Psoas muscle (tissue), 8 donors: ENCODE measurements around the gene PHACTR4. TPM values are rescaled to one million over a fixed set of nuclear protein-coding genes. Genes with fewer than 3 reads are reported as not detected.

Experiments used
- ATAC-seq, 4 donors: fragments of 200-7000 bp; cut with Tn5 transposase; one replicate each; pipeline ENCODE4 v1.9.1; 2020; ENCODE audit warnings: moderate library complexity in 3 of 4, mild to moderate bottlenecking in 2 of 4
- DNase-seq, 2 donors: peaks; one replicate each; pipeline ENCODE4 v3.0.0-alpha.2; 2020
- H3K27ac ChIP-seq: fragments of 200-600 bp; one replicate; pipeline ENCODE4 v1.8.0; 2022
- H3K27me3 ChIP-seq, 3 donors: fragments of 200-600 bp in 1 of 3; one replicate each; pipeline versions ENCODE4 v1.6.1 to v1.8.0; 2013 to 2022; ENCODE audit warnings: low read length in 2 of 3, mild to moderate bottlenecking in 2 of 3, moderate library complexity in 1 of 3; ENCODE audit not compliant: insufficient read depth in 3 of 3
- H3K36me3 ChIP-seq, 2 donors: fragments of 200-600 bp in 1 of 2; one replicate each; pipeline versions ENCODE4 v1.6.1 to v1.8.0; 2013 to 2022; ENCODE audit warnings: low read depth in 1 of 2, mild to moderate bottlenecking in 1 of 2, moderate library complexity in 1 of 2; ENCODE audit not compliant: insufficient read depth in 1 of 2
- H3K4me1 ChIP-seq: fragments of 200-600 bp; one replicate; pipeline ENCODE4 v1.8.0; 2022
- H3K4me3 ChIP-seq: fragments of 200-600 bp; one replicate; pipeline ENCODE4 v1.8.0; 2022; ENCODE audit warnings: mild to moderate bottlenecking
- H3K9me3 ChIP-seq: fragments of 200-600 bp; one replicate; pipeline ENCODE4 v1.8.0; 2022
- CTCF ChIP-seq: fragments of 200-600 bp; IDR thresholded peaks from one replicate; pipeline ENCODE4 v1.8.0; 2022; ENCODE audit warnings: antibody characterized with exemption
- WGBS, 3 donors: extraction: QIAGEN DNeasy Blood & Tissue Kit; methylation state at CpG; one replicate each; pipeline versions ENCODE4 v1.1.6 to v1.1.7; 2013; 5-methylcytosine and 5-hydroxymethylcytosine counted together
- intact Hi-C, 2 donors: fragments of 100-400 bp; cut with DNase I; formaldehyde crosslinking; loops; one replicate each; pipeline versions ENCODE4 v1.11.0 to v1.14.2; 2022
- polyA plus RNA-seq, 3 donors: library from polyadenylated mRNA; stranded (reverse); fragments of 200-250 nt; gene quantifications; one replicate each; pipeline ENCODE4 v1.2.3, GENCODE V29; 2013
- total RNA-seq, 4 donors: library from RNA; stranded (reverse); fragmentation: NEBNext Ultra II Directional in 2 of 4; extraction: Animal tissue kit (Norgen Biotek cat#: 25700) in 2 of 4; gene quantifications; one replicate each; pipeline versions ENCODE4 v1.2.1 to v1.2.4, GENCODE V29; 2021 to 2023
- donor health status: healthy with polysubstance abuse.
- donor health status: DM: no; HTN: no; CAD: no; lungs with moderate emphysema.
- donor health status: Bipolar disorder and iron deficiency.
- donor health status: healthy.
- donor health status: DM: yes; HTN: yes; CAD: no.
- donor health status: DM: no; HTN: no; CAD: no.
- donor health status: DM: no; HTN: no; CAD: no.
- donor health status: DM: yes; HTN: yes; CAD: no.

Gene PHACTR4
- total and polyA plus RNA-seq, 7 donors = 11.7 to 41.8 (median 25.1) TPM

- WGBS, 3 donors = 88 to 96% (median 95%) methylated on average over 2 of the region's 2 CpGs
- Histone ChIP-seq H3K27me3 (no peaks in the 10 kb centered on the region), H3K36me3 (peaks cover 11 to 99% of the 10 kb centered on the region in 2 donors), H3K4me3 (no peak overlapping the region), H3K4me1 (no peaks in the 10 kb centered on the region), H3K9me3 (no peaks in the 10 kb centered on the region), H3K27ac (no peak overlapping the region)
- intact Hi-C loops = no loop called here
- no peak for DNase-seq
- TF ChIP-seq CTCF = no peak
- ATAC-seq = no peak
Observed at GRCh38 chr1:28482702-28483101, 113.2 kb downstream of the PHACTR4 start.

GRCh38 chr1:28494737-28495136 lies 125.2 kb downstream of the PHACTR4 start:
- no peaks in the 10 kb centered on the region for H3K9me3 ChIP-seq
- ATAC-seq (no peak), DNase-seq (no peak)
- intact Hi-C loops = loop anchor here in 1 of 2 donors (10.0 kb wide), 1 partner anchor 230 kb away; no protein-coding TSS in a partner anchor
- no peaks in the 10 kb centered on the region for H3K4me1 ChIP-seq
- H3K27ac ChIP-seq = no peak overlapping the region
- TF ChIP-seq CTCF = no peak
- H3K36me3 ChIP-seq = peaks cover 19 to 94% of the 10 kb centered on the region in 2 donors
- H3K4me3 ChIP-seq = no peak overlapping the region
- WGBS, 3 donors = 91 to 96% (median 92%) methylated on average over 1 of the region's 1 CpG
- H3K27me3 ChIP-seq = no peaks in the 10 kb centered on the region

- no peak for ATAC-seq
- TF ChIP-seq CTCF = no peak
- peaks cover 4% of the 10 kb centered on the region for H3K4me1 ChIP-seq
- intact Hi-C loops = loop anchor here in 1 of 2 donors (10.0 kb wide), 1 partner anchor 235 kb away; no protein-coding TSS in a partner anchor
- H3K9me3 ChIP-seq = no peaks in the 10 kb centered on the region
- H3K27ac ChIP-seq = no peak overlapping the region
- no peak for DNase-seq
- no peaks in the 10 kb centered on the region for H3K27me3 ChIP-seq
- H3K36me3 ChIP-seq = peaks cover 8 to 53% of the 10 kb centered on the region in 2 donors
- no peak overlapping the region for H3K4me3 ChIP-seq
- WGBS, 3 donors = 85 to 91% (median 90%) methylated on average over 4 of the region's 4 CpGs
Observed at GRCh38 chr1:28499553-28499952, 130.0 kb downstream of the PHACTR4 start.

- Histone ChIP-seq H3K27ac (peak overlapping the region; percentile 73), H3K9me3 (no peaks in the 10 kb centered on the region), H3K4me1 (peaks cover 4% of the 10 kb centered on the region), H3K27me3 (no peaks in the 10 kb centered on the region), H3K36me3 (peaks cover under 1 to 29% of the 10 kb centered on the region in 2 donors), H3K4me3 (no peak overlapping the region)
- intact Hi-C loops = loop anchor here in 1 of 2 donors (2.0 kb wide), 1 partner anchor 43 kb away; no protein-coding TSS in a partner anchor
- DNase-seq (no peak), ATAC-seq (no peak)
- TF ChIP-seq CTCF = no peak
- WGBS, 3 donors = 60 to 70% (median 61%) methylated on average over 4 of the region's 4 CpGs
Observed at GRCh38 chr1:28501925-28502324, 132.4 kb downstream of the PHACTR4 start.

- no peaks in the 10 kb centered on the region for H3K9me3 ChIP-seq
- H3K36me3 ChIP-seq = peaks cover 0 to 29% of the 10 kb centered on the region in 2 donors
- DNase-seq (no peak), ATAC-seq (no peak)
- no peak overlapping the region for H3K4me3 ChIP-seq
- no peaks in the 10 kb centered on the region for H3K27me3 ChIP-seq
- H3K4me1 ChIP-seq = peaks cover 14% of the 10 kb centered on the region
- H3K27ac ChIP-seq = no peak overlapping the region
- intact Hi-C loops = loop anchor here in 1 of 2 donors (2.0 kb wide), 1 partner anchor 44 kb away; no protein-coding TSS in a partner anchor
- WGBS, 3 donors = 62 to 72% (median 65%) methylated on average over 3 of the region's 3 CpGs
- TF ChIP-seq CTCF = no peak
Observed at GRCh38 chr1:28503117-28503516, 133.6 kb downstream of the PHACTR4 start.
